Endothelial cell (in vitro differentiated cells): Measurements from ENCODE around the gene ADIPOR2. TPM values are rescaled to one million over a fixed set of nuclear protein-coding genes. Genes with fewer than 3 reads are reported as not detected.

Experiments
- DNase-seq: peaks from one replicate; pipeline ENCODE4 v3.0.0; 2021; ENCODE audit warnings: low spot score
- H3K27ac Mint-ChIP-seq: one replicate; pipeline ENCODE4 v1.8.0; 2021; ENCODE audit warnings: mixed read lengths, inconsistent platforms; ENCODE audit not compliant: unreplicated experiment
- H3K27me3 Mint-ChIP-seq: one replicate; pipeline ENCODE4 v1.8.0; 2021; ENCODE audit warnings: mild to moderate bottlenecking, moderate library complexity, mixed read lengths, inconsistent platforms; ENCODE audit not compliant: unreplicated experiment
- H3K36me3 Mint-ChIP-seq: one replicate; pipeline ENCODE4 v1.8.0; 2021; ENCODE audit warnings: mild to moderate bottlenecking, low read depth, mixed read lengths, inconsistent platforms; ENCODE audit not compliant: unreplicated experiment
- H3K4me1 Mint-ChIP-seq: one replicate; pipeline ENCODE4 v1.8.0; 2021; ENCODE audit warnings: mild to moderate bottlenecking, mixed read lengths, inconsistent platforms; ENCODE audit not compliant: unreplicated experiment
- H3K4me3 Mint-ChIP-seq: one replicate; pipeline ENCODE4 v1.8.0; 2021; ENCODE audit warnings: mild to moderate bottlenecking, mixed read lengths, inconsistent platforms; ENCODE audit not compliant: unreplicated experiment
- H3K9me3 Mint-ChIP-seq: one replicate; pipeline ENCODE4 v1.8.0; 2021; ENCODE audit warnings: mixed read lengths, inconsistent platforms; ENCODE audit not compliant: unreplicated experiment
- CTCF ChIP-seq: fragments of 200-600 bp; sonication (generic); IDR thresholded peaks from one replicate; pipeline ENCODE4 v1.5.0; 2021; ENCODE audit warnings: antibody characterized with exemption; ENCODE audit not compliant: unreplicated experiment
- total RNA-seq: library from RNA; stranded (reverse); fragmentation: NEBNext Ultra II Directional; extraction: Animal tissue kit (Norgen Biotek cat#: 25700); gene quantifications from one replicate; pipeline ENCODE4 v1.2.1, GENCODE V29; 2021; ENCODE audit not compliant: unreplicated experiment

The ADIPOR2 gene
- total RNA-seq, 1 donor from 2014 or later: 41.8 TPM

DNA sequence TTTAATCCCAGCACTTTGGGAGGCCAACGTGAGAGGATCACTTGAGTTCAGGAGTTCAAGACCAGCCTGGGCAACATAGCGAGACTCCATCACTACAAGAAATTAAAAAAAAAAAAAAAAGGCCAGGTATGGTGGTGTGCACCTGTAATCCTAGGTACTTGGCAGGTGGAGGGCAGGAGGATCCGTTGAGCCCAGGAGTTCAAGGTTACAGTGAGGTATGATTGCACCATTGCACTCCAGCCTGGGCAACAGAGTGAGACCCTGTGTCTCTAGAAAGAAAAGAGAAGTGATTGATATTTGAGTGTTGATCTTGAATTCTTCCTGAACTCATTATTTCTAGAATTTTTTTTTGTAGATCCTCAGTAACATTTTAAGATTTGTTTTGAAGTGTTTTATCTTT, 59.4 kb downstream of the ADIPOR2 start:
- Mint-ChIP-seq H3K27ac (no peak overlapping the region), H3K4me3 (no peak overlapping the region), H3K4me1 (peaks cover 4% of the 10 kb centered on the region), H3K9me3 (no peaks in the 10 kb centered on the region), H3K36me3 (peaks cover 20% of the 10 kb centered on the region), H3K27me3 (no peaks in the 10 kb centered on the region)
- no peak for TF ChIP-seq CTCF
- DNase-seq: no peak

GRCh38 chr12:1758376-1758775, 67.5 kb downstream of the ADIPOR2 start:
- Mint-ChIP-seq H3K9me3 (no peaks in the 10 kb centered on the region), H3K36me3 (peaks cover 8% of the 10 kb centered on the region), H3K27me3 (no peaks in the 10 kb centered on the region), H3K4me3 (no peak overlapping the region), H3K27ac (no peak overlapping the region), H3K4me1 (no peaks in the 10 kb centered on the region)
- DNase-seq: no peak
- no peak for TF ChIP-seq CTCF

GRCh38 chr12:1758887-1759286, 68.0 kb downstream of the ADIPOR2 start:
- Mint-ChIP-seq H3K4me1 (no peaks in the 10 kb centered on the region), H3K4me3 (no peak overlapping the region), H3K27me3 (no peaks in the 10 kb centered on the region), H3K27ac (no peak overlapping the region), H3K36me3 (peaks cover 8% of the 10 kb centered on the region), H3K9me3 (no peaks in the 10 kb centered on the region)
- DNase-seq: no peak
- TF ChIP-seq CTCF: no peak

DNA sequence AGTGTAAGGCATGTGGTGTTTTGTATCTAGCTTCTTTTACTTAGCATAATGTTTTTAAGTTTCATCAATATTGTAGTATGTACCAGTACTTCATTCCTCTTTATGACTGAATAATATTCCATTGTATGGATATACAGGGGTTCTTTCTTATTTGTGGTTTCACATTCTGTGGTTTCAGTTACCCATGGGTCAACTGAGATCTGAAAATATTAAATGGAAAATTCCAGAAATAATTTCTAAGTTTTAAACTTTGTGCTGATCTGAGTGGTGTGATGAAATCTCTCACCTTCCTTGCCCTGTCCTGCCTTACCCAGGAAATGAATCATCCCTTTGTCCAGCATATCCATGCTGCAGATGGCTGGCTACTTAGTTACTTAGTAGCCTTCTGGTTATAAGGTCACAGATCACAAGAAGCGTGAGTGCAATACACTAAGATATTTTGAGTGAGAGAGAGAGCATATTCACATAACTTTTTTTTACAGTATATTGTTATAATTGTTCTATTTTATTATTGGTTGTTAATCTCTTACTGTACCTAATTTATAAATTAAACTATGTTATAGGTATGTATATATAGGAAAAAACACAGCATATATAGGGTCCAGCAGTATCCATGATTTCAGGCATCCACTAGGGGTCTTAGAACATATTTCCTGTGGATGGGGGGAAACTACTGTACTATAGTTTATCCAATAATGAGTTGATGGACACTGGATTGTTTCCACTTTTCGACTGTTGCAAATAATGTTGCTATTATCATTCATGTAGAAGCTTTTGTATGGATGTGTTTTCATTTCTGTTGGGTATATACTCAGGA, 69.9 kb downstream of the ADIPOR2 start:
- no peak overlapping the region for H3K27ac Mint-ChIP-seq
- H3K4me1 Mint-ChIP-seq: no peaks in the 10 kb centered on the region
- no peaks in the 10 kb centered on the region for H3K9me3 Mint-ChIP-seq
- H3K36me3 Mint-ChIP-seq: peaks cover 3% of the 10 kb centered on the region
- DNase-seq: no peak
- no peak for TF ChIP-seq CTCF
- no peaks in the 10 kb centered on the region for H3K27me3 Mint-ChIP-seq
- no peak overlapping the region for H3K4me3 Mint-ChIP-seq

- Mint-ChIP-seq H3K27ac (no peak overlapping the region), H3K9me3 (no peaks in the 10 kb centered on the region), H3K4me3 (no peak overlapping the region), H3K4me1 (no peaks in the 10 kb centered on the region), H3K36me3 (peaks cover 3% of the 10 kb centered on the region), H3K27me3 (no peaks in the 10 kb centered on the region)
- TF ChIP-seq CTCF: no peak
- no peak for DNase-seq
Measured at GRCh38 chr12:1761857-1762256, 71.0 kb downstream of the ADIPOR2 start.
